Fibroblast of the aortic adventitia (primary cell): Measurements from ENCODE around the gene PADI3. TPM values are rescaled to one million over a fixed set of nuclear protein-coding genes. Genes with fewer than 3 reads are reported as not detected.

Experiments
- DNase-seq: peaks from one replicate; pipeline ENCODE4 v3.0.0-alpha.2; 2010; ENCODE audit warnings: low read depth
- H3K4me3 ChIP-seq: 2 replicates; pipeline ENCODE4 v1.5.1; 2011; ENCODE audit warnings: low read depth, mild to moderate bottlenecking, control low read depth, low read length, moderate library complexity
- CTCF ChIP-seq: IDR thresholded peaks from 2 replicates; pipeline ENCODE4 v1.5.1; 2011; ENCODE audit warnings: mild to moderate bottlenecking, low read length, control low read depth, inconsistent platforms; ENCODE audit not compliant: insufficient read depth
- total RNA-seq: library from RNA; depleted of rRNA; stranded (reverse); fragments of >200 nt; gene quantifications from 2 replicates; pipeline ENCODE4 v1.2.3, GENCODE V29; 2012; ENCODE audit warnings: low replicate concordance

The PADI3 gene
- total RNA-seq, 1 donor: not detected

- no peak for DNase-seq
- no peak for TF ChIP-seq CTCF
- H3K4me3 ChIP-seq: no peak overlapping the region
These were observed 10.5 kb downstream of the PADI3 start for GRCh38 chr1:17259233-17259873.

DNA sequence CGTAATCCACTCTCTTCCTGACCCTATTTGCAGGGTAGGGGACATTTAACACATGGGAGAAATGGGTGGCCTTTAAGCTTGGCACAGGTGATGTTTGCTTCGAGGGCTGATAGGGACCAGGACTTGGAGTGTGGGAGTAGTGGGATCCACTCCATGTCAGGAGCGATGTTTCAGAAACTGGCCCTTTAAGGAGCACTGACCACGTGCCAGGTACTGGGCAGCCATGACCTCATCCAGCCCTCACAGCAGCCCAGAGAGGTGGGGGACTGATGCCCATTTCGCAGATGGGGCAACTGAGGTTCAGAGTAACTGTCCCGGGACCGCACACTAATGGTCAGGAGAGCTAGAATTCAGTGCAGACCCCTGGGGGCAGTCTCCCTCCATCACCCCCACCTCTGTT is 11.4 kb downstream of the PADI3 start:
- no peak for TF ChIP-seq CTCF
- H3K4me3 ChIP-seq: no peak overlapping the region
- no peak for DNase-seq

- H3K4me3 ChIP-seq: no peak overlapping the region
- no peak for TF ChIP-seq CTCF
- DNase-seq: no peak
These were observed 11.8 kb downstream of the PADI3 start for GRCh38 chr1:17260738-17261137.

- no peak for TF ChIP-seq CTCF
- no peak for DNase-seq
- H3K4me3 ChIP-seq: no peak overlapping the region
These were observed 15.0 kb downstream of the PADI3 start for GRCh38 chr1:17263936-17264335.

GRCh38 chr1:17264470-17264869 is 15.6 kb downstream of the PADI3 start:
- no peak for DNase-seq
- TF ChIP-seq CTCF: no peak
- no peak overlapping the region for H3K4me3 ChIP-seq

DNA sequence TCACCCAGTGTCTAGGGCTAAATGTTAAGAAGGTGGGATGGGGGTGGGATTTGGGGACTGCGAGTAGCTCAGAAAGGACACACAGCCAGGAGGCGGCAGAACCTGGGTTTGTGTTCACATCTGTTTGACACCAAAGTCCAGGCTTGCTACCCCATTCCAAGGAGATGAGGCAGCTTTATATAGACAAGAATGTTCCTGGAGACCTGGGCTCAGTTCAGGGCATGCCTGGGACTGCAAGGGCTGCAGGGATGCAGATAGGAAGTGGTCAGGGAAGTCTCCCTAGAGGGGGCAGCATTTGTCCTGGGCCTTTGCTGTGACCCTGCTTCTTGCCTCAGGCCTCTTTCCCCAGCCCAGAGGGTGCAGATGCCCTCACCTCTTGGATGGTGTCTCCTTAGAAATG is 16.3 kb downstream of the PADI3 start:
- H3K4me3 ChIP-seq: no peak overlapping the region
- no peak for TF ChIP-seq CTCF
- DNase-seq: no peak

- no peak for TF ChIP-seq CTCF
- no peak for DNase-seq
- no peak overlapping the region for H3K4me3 ChIP-seq
These were observed 17.1 kb downstream of the PADI3 start for GRCh38 chr1:17265950-17266349.
